SU-DHL-6 (cell line): ENCODE data around the gene PCDHGB4.

Experiments used
- CTCF ChIP-seq: fragments of 200-600 bp; sonication (generic); IDR thresholded peaks from one replicate; pipeline ENCODE4 v1.5.1; 2017; ENCODE audit warnings: antibody characterized with exemption, mild to moderate bottlenecking, low read length, moderate library complexity; ENCODE audit not compliant: insufficient read depth, poor library complexity, severe bottlenecking
- EZH2phosphoT487 ChIP-seq: fragments of 200-600 bp; sonication (generic), shearing (Covaris generic); conservative IDR thresholded peaks from 2 replicates; pipeline ENCODE4 v1.6.1; 2018; ENCODE audit warnings: mild to moderate bottlenecking, antibody characterized with exemption, low read length, moderate library complexity, mixed read lengths

- no peak for TF ChIP-seq CTCF
- no peak for TF ChIP-seq EZH2phosphoT487
Measured at GRCh38 chr5:141363952-141364660, 23.4 kb upstream of the PCDHGB4 start, which contains the start of gene PCDHGA5.
